Kidney (tissue), 14 donors: ENCODE data around the gene MIPEP. TPM values are rescaled to one million over a fixed set of nuclear protein-coding genes. Genes with fewer than 3 reads are reported as not detected.
"Not testable (repeated sequence)": the region's sequence is repeated elsewhere in the genome, so short reads cannot be mapped to it uniquely, and the experiment has no call there.

Experiments used
- DNase-seq, 5 donors: peaks; one replicate each; pipeline ENCODE4 v3.0.0-alpha.2; 2013 to 2020
- FAIRE-seq: peaks from 2 replicates; lab custom pipeline; 2012; peaks lifted over from hg19 to GRCh38; lab: Jason Lieb, UNC
- H3K27ac ChIP-seq, 2 donors: one replicate each; pipeline ENCODE4 v1.7.0; 2013; ENCODE audit warnings: low read depth in 2 of 2, low read length in 2 of 2, inconsistent platforms in 1 of 2
- H3K27me3 ChIP-seq: one replicate; pipeline ENCODE4 v1.7.1; 2013; ENCODE audit warnings: low read length, inconsistent platforms; ENCODE audit not compliant: control insufficient read depth, insufficient read depth
- H3K36me3 ChIP-seq, 3 donors: one replicate each; pipeline versions ENCODE4 v1.7.0 to v1.7.1; 2013; ENCODE audit warnings: low read length in 3 of 3, control low read depth in 1 of 3, inconsistent platforms in 1 of 3; ENCODE audit not compliant: insufficient read depth in 3 of 3, control insufficient read depth in 2 of 3
- H3K4me1 ChIP-seq, 3 donors: one replicate each; pipeline versions ENCODE4 v1.7.0 to v1.7.1; 2013; ENCODE audit warnings: low read length in 3 of 3, inconsistent platforms in 1 of 3, low read depth in 1 of 3; ENCODE audit not compliant: control insufficient read depth in 2 of 3, insufficient read depth in 2 of 3
- H3K4me3 ChIP-seq, 3 donors: one replicate each; pipeline versions ENCODE4 v1.7.0 to v1.8.1; 2013; ENCODE audit warnings: low read length in 3 of 3, control low read depth in 1 of 3, inconsistent platforms in 1 of 3
- H3K9ac ChIP-seq, 3 donors: one replicate each; pipeline versions ENCODE4 v1.7.0 to v1.7.1; 2013; ENCODE audit warnings: low read length in 3 of 3, control low read depth in 1 of 3, inconsistent platforms in 1 of 3
- H3K9me3 ChIP-seq, 3 donors: one replicate each; pipeline versions ENCODE4 v1.7.0 to v1.7.1; 2013; ENCODE audit warnings: low read length in 3 of 3, control low read depth in 1 of 3, inconsistent platforms in 1 of 3; ENCODE audit not compliant: control insufficient read depth in 2 of 3, insufficient read depth in 1 of 3
- CTCF ChIP-seq: IDR thresholded peaks from 3 replicates; pipeline ENCODE4 v1.5.1; 2012; ENCODE audit warnings: mild to moderate bottlenecking, moderate library complexity, borderline replicate concordance; ENCODE audit not compliant: insufficient read depth; ENCODE audit errors: extremely low read depth
- intact Hi-C: fragments of 100-400 bp; cut with DNase I; formaldehyde crosslinking; loops from one replicate; pipeline ENCODE4 v1.11.1; 2022
- polyA plus RNA-seq: library from polyadenylated mRNA; stranded (reverse); fragments of 350-450 nt; fragmentation: Illumina TruSeq; extraction: RNeasy Lipid Tissue Mini Kit (QIAGEN cat#74804); gene quantifications from one replicate; pipeline ENCODE4 v1.2.3, GENCODE V29; 2014; ENCODE audit warnings: low read depth, low replicate concordance; ENCODE audit not compliant: insufficient read depth
- total RNA-seq: library from RNA; stranded (reverse); fragmentation: NEBNext Ultra II Directional; extraction: Animal tissue kit (Norgen Biotek cat#: 25700); gene quantifications from one replicate; pipeline ENCODE4 v1.2.1, GENCODE V29; 2021
- donor health status: control.
- donor health status: control.
- donor health status: control.
- donor health status: control.
- donor health status: control.
- donor health status: DM: yes; HTN: yes; CAD: no.
- donor health status: Normal renal cell carcinoma (clear cell type).

MIPEP gene
- total and polyA plus RNA-seq, 2 donors from 2014 or later: 29.1 to 46.8 TPM

GRCh38 chr13:23766283-23766682, 122.9 kb downstream of the MIPEP start:
- FAIRE-seq (no peak), DNase-seq (no peak)
- no peaks in the 10 kb centered on the region for H3K4me1 ChIP-seq
- no peak for TF ChIP-seq CTCF
- H3K27me3 ChIP-seq: no peaks in the 10 kb centered on the region
- no peaks in the 10 kb centered on the region for H3K36me3 ChIP-seq
- H3K27ac ChIP-seq: no peak overlapping the region
- intact Hi-C loops: no loop called here
- no peaks in the 10 kb centered on the region for H3K9me3 ChIP-seq
- no peak overlapping the region for H3K4me3 ChIP-seq
- H3K9ac ChIP-seq: no peak overlapping the region

- intact Hi-C loops: no loop called here
- Histone ChIP-seq H3K27me3 (no peaks in the 10 kb centered on the region), H3K36me3 (no peaks in the 10 kb centered on the region), H3K4me3 (no peak overlapping the region), H3K9me3 (no peaks in the 10 kb centered on the region), H3K27ac (no peak overlapping the region), H3K9ac (no peak overlapping the region), H3K4me1 (no peaks in the 10 kb centered on the region)
- no peak for FAIRE-seq
- no peak for DNase-seq
- no peak for TF ChIP-seq CTCF
Measured at GRCh38 chr13:23765531-23765930, 123.7 kb downstream of the MIPEP start.

GRCh38 chr13:23763318-23763717, 125.9 kb downstream of the MIPEP start:
- Histone ChIP-seq H3K27ac (no peak overlapping the region), H3K4me1 (no peaks in the 10 kb centered on the region), H3K9me3 (no peaks in the 10 kb centered on the region), H3K9ac (no peak overlapping the region), H3K27me3 (no peaks in the 10 kb centered on the region), H3K36me3 (peaks cover 0 to 2% (median 0%) of the 10 kb centered on the region in 3 donors), H3K4me3 (no peak overlapping the region)
- DNase-seq (no peak), FAIRE-seq (no peak)
- TF ChIP-seq CTCF: no peak
- intact Hi-C loops: no loop called here

GRCh38 chr13:23761760-23762159, 127.4 kb downstream of the MIPEP start:
- intact Hi-C loops, H3K9ac ChIP-seq, H3K27me3 ChIP-seq, FAIRE-seq, H3K4me1 ChIP-seq, H3K9me3 ChIP-seq, H3K36me3 ChIP-seq, H3K27ac ChIP-seq, H3K4me3 ChIP-seq: not testable (repeated sequence)
- peak in 4 of 5 donors; percentile 60 to 73 (median 70) for DNase-seq
